Panc1 (cell line): ENCODE results near the gene PAXIP1.

Experiments used
- POLR2AphosphoS5 ChIP-seq: IDR thresholded peaks from 2 replicates; pipeline ENCODE4 v1.6.1; 2012; ENCODE audit warnings: mild to moderate bottlenecking, low read depth, low read length, moderate library complexity
- SIN3A ChIP-seq: IDR thresholded peaks from 2 replicates; pipeline ENCODE4 v1.6.1; 2012; ENCODE audit warnings: low read depth, mild to moderate bottlenecking, low read length, moderate library complexity, borderline replicate concordance; ENCODE audit not compliant: insufficient read depth
- TCF7L2 ChIP-seq: IDR thresholded peaks from 2 replicates; pipeline ENCODE4 v1.6.1; 2011; ENCODE audit warnings: mild to moderate bottlenecking, low read depth, low read length, inconsistent platforms
- TF ChIP-seq, protein P1 (sequence below): fragments of 450-650 bp; IDR thresholded peaks from 2 replicates; pipeline ENCODE4 v1.5.1; 2017; ENCODE audit warnings: mild to moderate bottlenecking
- TF ChIP-seq, protein P2 (sequence below), 2 experiments: IDR thresholded peaks; 2 replicates each; pipeline ENCODE4 v1.6.1; 2011 to 2012; ENCODE audit warnings: low read depth in 2 of 2, control low read depth in 1 of 2, low read length in 1 of 2, mild to moderate bottlenecking in 1 of 2, moderate library complexity in 1 of 2; ENCODE audit not compliant: insufficient read depth in 1 of 2

GRCh38 chr7:154986200-154986945 lies 16.6 kb downstream of the PAXIP1 start:
- TF ChIP-seq, protein P1, sequence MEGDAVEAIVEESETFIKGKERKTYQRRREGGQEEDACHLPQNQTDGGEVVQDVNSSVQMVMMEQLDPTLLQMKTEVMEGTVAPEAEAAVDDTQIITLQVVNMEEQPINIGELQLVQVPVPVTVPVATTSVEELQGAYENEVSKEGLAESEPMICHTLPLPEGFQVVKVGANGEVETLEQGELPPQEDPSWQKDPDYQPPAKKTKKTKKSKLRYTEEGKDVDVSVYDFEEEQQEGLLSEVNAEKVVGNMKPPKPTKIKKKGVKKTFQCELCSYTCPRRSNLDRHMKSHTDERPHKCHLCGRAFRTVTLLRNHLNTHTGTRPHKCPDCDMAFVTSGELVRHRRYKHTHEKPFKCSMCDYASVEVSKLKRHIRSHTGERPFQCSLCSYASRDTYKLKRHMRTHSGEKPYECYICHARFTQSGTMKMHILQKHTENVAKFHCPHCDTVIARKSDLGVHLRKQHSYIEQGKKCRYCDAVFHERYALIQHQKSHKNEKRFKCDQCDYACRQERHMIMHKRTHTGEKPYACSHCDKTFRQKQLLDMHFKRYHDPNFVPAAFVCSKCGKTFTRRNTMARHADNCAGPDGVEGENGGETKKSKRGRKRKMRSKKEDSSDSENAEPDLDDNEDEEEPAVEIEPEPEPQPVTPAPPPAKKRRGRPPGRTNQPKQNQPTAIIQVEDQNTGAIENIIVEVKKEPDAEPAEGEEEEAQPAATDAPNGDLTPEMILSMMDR: no peak
- TF ChIP-seq, protein P2, sequence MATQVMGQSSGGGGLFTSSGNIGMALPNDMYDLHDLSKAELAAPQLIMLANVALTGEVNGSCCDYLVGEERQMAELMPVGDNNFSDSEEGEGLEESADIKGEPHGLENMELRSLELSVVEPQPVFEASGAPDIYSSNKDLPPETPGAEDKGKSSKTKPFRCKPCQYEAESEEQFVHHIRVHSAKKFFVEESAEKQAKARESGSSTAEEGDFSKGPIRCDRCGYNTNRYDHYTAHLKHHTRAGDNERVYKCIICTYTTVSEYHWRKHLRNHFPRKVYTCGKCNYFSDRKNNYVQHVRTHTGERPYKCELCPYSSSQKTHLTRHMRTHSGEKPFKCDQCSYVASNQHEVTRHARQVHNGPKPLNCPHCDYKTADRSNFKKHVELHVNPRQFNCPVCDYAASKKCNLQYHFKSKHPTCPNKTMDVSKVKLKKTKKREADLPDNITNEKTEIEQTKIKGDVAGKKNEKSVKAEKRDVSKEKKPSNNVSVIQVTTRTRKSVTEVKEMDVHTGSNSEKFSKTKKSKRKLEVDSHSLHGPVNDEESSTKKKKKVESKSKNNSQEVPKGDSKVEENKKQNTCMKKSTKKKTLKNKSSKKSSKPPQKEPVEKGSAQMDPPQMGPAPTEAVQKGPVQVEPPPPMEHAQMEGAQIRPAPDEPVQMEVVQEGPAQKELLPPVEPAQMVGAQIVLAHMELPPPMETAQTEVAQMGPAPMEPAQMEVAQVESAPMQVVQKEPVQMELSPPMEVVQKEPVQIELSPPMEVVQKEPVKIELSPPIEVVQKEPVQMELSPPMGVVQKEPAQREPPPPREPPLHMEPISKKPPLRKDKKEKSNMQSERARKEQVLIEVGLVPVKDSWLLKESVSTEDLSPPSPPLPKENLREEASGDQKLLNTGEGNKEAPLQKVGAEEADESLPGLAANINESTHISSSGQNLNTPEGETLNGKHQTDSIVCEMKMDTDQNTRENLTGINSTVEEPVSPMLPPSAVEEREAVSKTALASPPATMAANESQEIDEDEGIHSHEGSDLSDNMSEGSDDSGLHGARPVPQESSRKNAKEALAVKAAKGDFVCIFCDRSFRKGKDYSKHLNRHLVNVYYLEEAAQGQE (IDR thresholded peaks at IDR 0.05; ENCODE audit: insufficient read depth in 1 of 2, low read depth in 2 of 2, low read length in 1 of 2): no peak
- TF ChIP-seq POLR2AphosphoS5 (no peak), SIN3A (no peak), TCF7L2 (no peak)
